HPDE6-E6E7 (cell line): ENCODE measurements around the gene DGCR2.
A peak's percentile ranks its signal among the peaks of the same experiment; 100 is the strongest.

Experiments
- DNase-seq: peaks from one replicate; pipeline ENCODE4 v3.0.0; 2011; ENCODE audit warnings: missing footprints; ENCODE audit errors: extremely low spot score

DGCR2 gene

GRCh38 chr22:19146215-19146968 is 24.2 kb upstream of the DGCR2 start:
- DNase-seq, result no peak

- no peak for DNase-seq
Observed at GRCh38 chr22:19143967-19144400, 21.8 kb upstream of the DGCR2 start.

GRCh38 chr22:19143212-19143611 is 21.0 kb upstream of the DGCR2 start:
- no peak for DNase-seq

GRCh38 chr22:19142394-19142793 is 20.2 kb upstream of the DGCR2 start:
- no peak for DNase-seq

- DNase-seq, result no peak
Observed at GRCh38 chr22:19139974-19140373, 17.8 kb upstream of the DGCR2 start.

- no peak for DNase-seq
Observed at GRCh38 chr22:19139001-19139356, 16.8 kb upstream of the DGCR2 start.

GRCh38 chr22:19138217-19139000 is 16.2 kb upstream of the DGCR2 start:
- no peak for DNase-seq

- no peak for DNase-seq
Observed at GRCh38 chr22:19137384-19138216, 15.4 kb upstream of the DGCR2 start.

- DNase-seq, result no peak
Observed at GRCh38 chr22:19136915-19137314, 14.7 kb upstream of the DGCR2 start.

GRCh38 chr22:19134874-19135273 is 12.7 kb upstream of the DGCR2 start:
- no peak for DNase-seq

GRCh38 chr22:19134176-19134831 is 12.1 kb upstream of the DGCR2 start:
- DNase-seq, result no peak

- no peak for DNase-seq
Observed at GRCh38 chr22:19133561-19133960, 11.3 kb upstream of the DGCR2 start.

GRCh38 chr22:19132693-19133400 is 10.6 kb upstream of the DGCR2 start:
- no peak for DNase-seq

- no peak for DNase-seq
Observed at GRCh38 chr22:19132153-19132552, 9.9 kb upstream of the DGCR2 start.

GRCh38 chr22:19131685-19132015 is 9.4 kb upstream of the DGCR2 start:
- DNase-seq, result no peak

GRCh38 chr22:19130959-19131684 is 8.9 kb upstream of the DGCR2 start, which contains the start of gene TSSK2:
TSS of gene TSSK2 (plus strand) at chr22:19131308. CDS start at chr22:19131400, 92 bp downstream.
- DNase-seq, result no peak

- DNase-seq, result peak; percentile 80
Observed at GRCh38 chr22:19129871-19130270, 7.7 kb upstream of the DGCR2 start.

- DNase-seq, result no peak
Observed at GRCh38 chr22:19128946-19129727, 6.9 kb upstream of the DGCR2 start.

- no peak for DNase-seq
Observed at GRCh38 chr22:19128009-19128401, 5.8 kb upstream of the DGCR2 start.
